ACC112 (cell line): Measurements from ENCODE around the gene LPP.
A peak's percentile ranks its signal among the peaks of the same experiment; 100 is the strongest.

ENCODE experiments used
- H2AFZ ChIP-seq: fragments of 200-600 bp; sonication (generic); one replicate; pipeline ENCODE4 v1.6.0; 2017; ENCODE audit warnings: antibody characterized with exemption, low read length; ENCODE audit not compliant: unreplicated experiment
- H3K27ac ChIP-seq: fragments of 200-600 bp; sonication (generic); 2 replicates; pipeline ENCODE4 v1.5.1; 2014; ENCODE audit warnings: low read depth, mild to moderate bottlenecking, antibody characterized with exemption, low read length, moderate library complexity
- H3K27me3 ChIP-seq: fragments of 200-600 bp; sonication (generic); 2 replicates; pipeline ENCODE4 v1.6.1; 2014; ENCODE audit warnings: mild to moderate bottlenecking, antibody characterized with exemption, low read length, moderate library complexity, mixed read lengths; ENCODE audit not compliant: insufficient read depth
- H3K36me3 ChIP-seq: fragments of 200-600 bp; sonication (generic); 2 replicates; pipeline ENCODE4 v1.6.1; 2016; ENCODE audit warnings: mild to moderate bottlenecking, antibody characterized with exemption, low read length, moderate library complexity, mixed read lengths; ENCODE audit not compliant: insufficient read depth
- H3K4me1 ChIP-seq: fragments of 200-600 bp; sonication (generic); one replicate; pipeline ENCODE4 v1.6.1; 2016; ENCODE audit warnings: low read length, mixed read lengths; ENCODE audit not compliant: insufficient read depth, unreplicated experiment, control insufficient read depth
- H3K4me3 ChIP-seq: fragments of 200-600 bp; sonication (generic); 2 replicates; pipeline ENCODE4 v1.5.1; 2014; ENCODE audit warnings: mild to moderate bottlenecking, low read depth, low read length
- H3K79me2 ChIP-seq: fragments of 200-600 bp; sonication (generic); one replicate; pipeline ENCODE4 v1.6.0; 2016; ENCODE audit warnings: low read length; ENCODE audit not compliant: control insufficient read depth, unreplicated experiment, insufficient read depth

Gene LPP

DNA sequence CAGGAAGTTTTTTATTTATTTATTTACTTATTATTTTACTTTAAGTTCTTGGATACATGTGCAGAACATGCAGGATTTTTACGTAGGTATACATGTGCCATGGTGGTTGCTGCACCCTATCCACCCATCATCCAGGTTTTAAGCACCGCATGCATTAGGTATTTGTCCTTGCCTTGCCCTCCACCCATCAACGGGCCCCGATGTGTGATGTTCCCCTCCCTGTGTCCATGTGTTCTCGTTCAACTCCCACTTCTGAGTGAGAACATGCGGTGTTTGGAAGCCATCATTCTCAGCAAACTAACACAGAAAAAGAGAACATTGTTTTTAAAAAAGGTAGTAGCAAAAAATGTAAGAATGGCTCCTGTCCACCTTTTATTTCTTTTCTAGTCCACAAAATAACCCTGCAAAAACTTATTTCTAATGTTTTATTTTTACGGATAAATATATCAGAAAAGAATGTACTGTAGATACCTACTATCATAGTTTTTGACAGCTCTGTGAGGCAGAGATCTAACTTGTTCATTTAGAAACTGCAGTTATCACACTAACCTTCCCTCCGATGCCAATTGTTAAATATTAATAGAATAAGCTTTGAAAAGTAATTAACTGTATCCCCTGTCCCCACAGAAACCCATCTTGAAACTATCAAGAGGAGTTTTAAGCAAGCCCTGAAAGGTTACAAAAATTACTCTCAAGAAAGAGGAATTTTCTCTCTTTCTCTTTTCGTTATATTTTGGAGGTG, 189.2 kb downstream of the LPP start:
- Histone ChIP-seq H3K79me2 (peaks cover 14% of the 10 kb centered on the region), H3K27ac (no peak overlapping the region), H3K4me1 (peaks cover 30% of the 10 kb centered on the region), H2AFZ (no peak overlapping the region), H3K27me3 (no peaks in the 10 kb centered on the region), H3K4me3 (no peak overlapping the region), H3K36me3 (no peaks in the 10 kb centered on the region)

DNA sequence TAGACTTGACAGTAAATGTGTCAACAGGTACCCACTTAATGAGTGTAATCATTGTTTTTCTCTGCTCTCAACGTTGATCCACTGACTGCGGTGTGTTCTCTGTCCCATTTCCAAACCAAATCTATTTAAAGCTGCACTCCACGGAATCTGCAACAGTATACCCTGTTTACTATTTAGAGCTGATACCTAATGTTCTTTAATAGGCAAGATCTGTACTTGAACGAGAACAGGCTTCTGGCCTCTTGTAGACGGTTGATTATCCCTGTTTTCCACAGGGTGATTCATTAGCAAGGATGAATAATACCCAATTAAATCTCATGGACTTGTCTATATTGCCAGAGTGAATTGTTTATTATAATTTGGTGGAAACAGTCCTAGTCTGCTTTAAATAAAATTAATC, 189.9 kb downstream of the LPP start:
- Histone ChIP-seq H3K36me3 (no peaks in the 10 kb centered on the region), H3K27me3 (no peaks in the 10 kb centered on the region), H3K79me2 (peaks cover 8% of the 10 kb centered on the region), H3K4me3 (no peak overlapping the region), H3K27ac (no peak overlapping the region), H2AFZ (no peak overlapping the region), H3K4me1 (peaks cover 33% of the 10 kb centered on the region)

GRCh38 chr3:188345223-188345622, 191.3 kb downstream of the LPP start:
- Histone ChIP-seq H3K27ac (no peak overlapping the region), H2AFZ (no peak overlapping the region), H3K4me3 (no peak overlapping the region), H3K79me2 (peaks cover 6% of the 10 kb centered on the region), H3K4me1 (peaks cover 45% of the 10 kb centered on the region), H3K36me3 (no peaks in the 10 kb centered on the region), H3K27me3 (no peaks in the 10 kb centered on the region)

- Histone ChIP-seq H3K27ac (peak overlapping the region; percentile 91), H2AFZ (peak overlapping the region; percentile 4), H3K79me2 (peaks cover 9% of the 10 kb centered on the region), H3K4me1 (peaks cover 39% of the 10 kb centered on the region), H3K27me3 (no peaks in the 10 kb centered on the region), H3K36me3 (no peaks in the 10 kb centered on the region), H3K4me3 (peak overlapping the region; percentile 53; the same call in 1 of the 2 replicates)
These were observed 194.7 kb downstream of the LPP start for GRCh38 chr3:188348435-188349244.

GRCh38 chr3:188349351-188349901, 195.5 kb downstream of the LPP start:
- Histone ChIP-seq H2AFZ (no peak overlapping the region), H3K79me2 (peaks cover 9% of the 10 kb centered on the region), H3K27me3 (no peaks in the 10 kb centered on the region), H3K27ac (peak overlapping the region; percentile 91), H3K4me1 (peaks cover 39% of the 10 kb centered on the region), H3K4me3 (peak overlapping the region; percentile 38; the same call in 1 of the 2 replicates), H3K36me3 (no peaks in the 10 kb centered on the region)

DNA sequence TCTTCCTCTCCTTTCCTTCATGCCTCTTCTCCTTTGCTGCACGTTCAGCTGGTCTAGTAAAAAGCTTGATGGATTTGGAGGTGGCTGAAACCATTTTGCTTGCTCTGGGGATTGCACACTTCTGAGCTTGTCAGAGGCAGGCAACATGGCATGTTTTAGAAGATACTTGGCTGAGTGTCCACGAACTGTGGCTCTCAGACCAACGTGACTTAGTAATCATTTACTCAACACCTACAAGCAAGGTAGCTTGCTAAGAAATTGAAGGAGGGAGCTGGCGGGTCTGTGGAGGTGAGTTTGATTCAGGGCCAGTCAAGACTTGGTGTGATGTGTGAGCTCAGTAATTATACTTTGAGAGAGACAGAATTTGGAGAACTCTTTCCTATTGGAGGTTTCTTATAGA, 196.0 kb downstream of the LPP start:
- Histone ChIP-seq H2AFZ (no peak overlapping the region), H3K4me1 (peaks cover 36% of the 10 kb centered on the region), H3K36me3 (no peaks in the 10 kb centered on the region), H3K27ac (0 out of 2 replicates have a peak overlapping the region, but pooled peaks have one; percentile 91), H3K27me3 (no peaks in the 10 kb centered on the region), H3K79me2 (peaks cover 9% of the 10 kb centered on the region), H3K4me3 (no peak overlapping the region)

DNA sequence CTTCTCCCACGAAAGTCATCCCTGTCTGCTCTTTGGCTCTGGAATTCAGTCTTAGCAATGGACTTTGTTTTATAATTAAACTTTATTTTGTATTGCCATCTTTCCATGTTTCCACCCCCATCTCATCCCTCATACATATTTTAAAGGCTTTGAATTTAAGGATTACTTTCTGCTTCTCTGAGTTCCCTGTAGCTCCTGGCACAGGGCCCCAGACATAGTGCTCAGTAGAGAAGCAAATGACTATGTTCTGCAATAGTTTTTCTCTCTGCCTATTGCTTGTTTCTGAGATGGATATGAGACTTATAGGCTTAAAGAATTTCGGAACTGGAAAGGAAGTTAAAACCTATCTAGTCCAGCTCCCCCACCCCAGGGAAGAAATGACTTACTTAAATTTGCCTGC, 197.0 kb downstream of the LPP start:
- Histone ChIP-seq H3K79me2 (peaks cover 9% of the 10 kb centered on the region), H3K27me3 (no peaks in the 10 kb centered on the region), H3K4me3 (no peak overlapping the region), H2AFZ (no peak overlapping the region), H3K27ac (no peak overlapping the region), H3K4me1 (peaks cover 28% of the 10 kb centered on the region), H3K36me3 (no peaks in the 10 kb centered on the region)

DNA sequence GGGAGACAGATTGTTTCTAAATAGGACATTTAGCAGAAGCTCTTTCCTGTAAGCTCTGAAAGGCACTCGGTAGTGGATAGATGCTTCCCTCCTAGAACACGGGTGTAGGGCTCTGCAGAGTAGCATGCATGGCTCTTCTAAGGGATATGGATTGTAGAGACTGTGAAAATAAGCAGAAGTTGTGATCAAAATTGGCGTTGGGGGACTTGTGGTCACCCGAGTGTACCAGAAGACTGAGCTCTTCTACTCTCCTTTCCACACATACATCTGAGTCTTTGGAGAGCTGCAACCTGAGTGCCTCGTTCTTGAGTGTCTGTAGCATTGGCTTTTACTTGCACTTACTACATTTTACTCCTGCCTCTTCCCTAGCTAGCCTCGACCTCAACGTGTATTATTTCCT, 197.7 kb downstream of the LPP start:
- no peak overlapping the region for H3K4me3 ChIP-seq
- peaks cover 9% of the 10 kb centered on the region for H3K79me2 ChIP-seq
- no peaks in the 10 kb centered on the region for H3K36me3 ChIP-seq
- no peak overlapping the region for H3K27ac ChIP-seq
- peaks cover 28% of the 10 kb centered on the region for H3K4me1 ChIP-seq
- H3K27me3 ChIP-seq, result no peaks in the 10 kb centered on the region
- no peak overlapping the region for H2AFZ ChIP-seq

DNA sequence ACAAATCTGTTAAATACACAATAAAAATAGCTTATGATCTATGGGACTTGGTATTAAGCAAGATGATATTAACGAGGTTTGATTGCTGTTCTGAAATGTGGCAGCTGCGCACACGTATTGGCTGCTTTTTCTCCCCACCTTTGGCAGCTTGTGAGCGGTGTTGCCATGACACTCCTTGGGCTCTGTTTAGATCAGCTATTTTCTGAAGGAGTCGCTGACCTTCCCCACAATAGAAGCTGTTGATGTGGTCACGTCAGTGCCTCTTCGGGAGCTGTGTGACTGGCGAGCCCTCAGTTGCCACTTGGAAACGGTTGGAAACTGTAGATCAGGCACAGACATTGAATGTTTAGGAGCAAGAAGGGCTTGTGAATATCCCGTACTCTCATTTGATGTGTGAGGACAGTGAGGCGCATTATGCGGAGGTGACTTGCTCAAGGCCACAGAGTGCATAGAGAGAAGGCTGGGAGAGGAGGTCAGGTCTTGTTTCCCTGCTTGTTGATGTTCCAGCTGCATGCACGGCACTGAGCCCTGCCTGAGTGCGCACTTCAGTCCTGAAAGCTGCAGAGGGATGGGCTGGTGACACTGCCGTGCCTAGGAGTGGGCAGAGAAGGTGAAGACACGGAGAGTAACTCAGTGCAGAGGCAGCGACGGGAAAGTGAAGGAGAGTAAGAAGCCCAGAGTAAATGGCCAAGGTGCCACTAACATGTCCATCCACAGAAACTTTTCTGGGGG, 198.4 kb downstream of the LPP start:
- Histone ChIP-seq H3K4me3 (no peak overlapping the region), H2AFZ (no peak overlapping the region), H3K4me1 (peaks cover 28% of the 10 kb centered on the region), H3K27ac (no peak overlapping the region), H3K79me2 (peaks cover 9% of the 10 kb centered on the region), H3K36me3 (no peaks in the 10 kb centered on the region), H3K27me3 (no peaks in the 10 kb centered on the region)

- Histone ChIP-seq H3K79me2 (peaks cover 9% of the 10 kb centered on the region), H3K36me3 (no peaks in the 10 kb centered on the region), H3K27me3 (no peaks in the 10 kb centered on the region), H3K4me3 (no peak overlapping the region), H2AFZ (no peak overlapping the region), H3K27ac (no peak overlapping the region), H3K4me1 (peaks cover 18% of the 10 kb centered on the region)
These were observed 199.5 kb downstream of the LPP start for GRCh38 chr3:188353426-188353825.
